ENCODE measurements around the gene PSMD3.
"Not testable (repeated sequence)": the region's sequence is repeated elsewhere in the genome, so short reads cannot be mapped to it uniquely, and the experiment has no call there.

PSMD3 gene

DNA sequence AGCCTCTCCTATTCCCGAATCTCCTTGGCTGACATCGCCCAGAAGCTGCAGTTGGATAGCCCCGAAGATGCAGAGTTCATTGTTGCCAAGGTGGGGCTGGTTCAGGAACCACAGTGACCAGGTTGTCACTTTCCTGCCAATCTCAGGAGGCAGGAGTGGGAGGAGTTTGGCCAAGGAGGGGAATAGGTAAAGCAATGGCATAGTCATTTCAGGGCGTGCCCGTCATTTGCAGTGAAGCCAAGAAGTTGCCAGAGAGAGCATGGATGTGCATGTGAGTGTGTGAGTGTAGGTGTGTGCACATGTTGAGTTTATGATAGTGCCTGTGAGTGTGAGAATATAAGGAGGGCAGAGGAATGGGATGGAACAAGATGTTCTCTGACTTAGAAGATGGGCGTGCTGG, 14.8 kb downstream of the PSMD3 start:
- no peak overlapping the region for H3K4me3 ChIP-seq (ENCODE audit: low read depth, low read length)

DNA sequence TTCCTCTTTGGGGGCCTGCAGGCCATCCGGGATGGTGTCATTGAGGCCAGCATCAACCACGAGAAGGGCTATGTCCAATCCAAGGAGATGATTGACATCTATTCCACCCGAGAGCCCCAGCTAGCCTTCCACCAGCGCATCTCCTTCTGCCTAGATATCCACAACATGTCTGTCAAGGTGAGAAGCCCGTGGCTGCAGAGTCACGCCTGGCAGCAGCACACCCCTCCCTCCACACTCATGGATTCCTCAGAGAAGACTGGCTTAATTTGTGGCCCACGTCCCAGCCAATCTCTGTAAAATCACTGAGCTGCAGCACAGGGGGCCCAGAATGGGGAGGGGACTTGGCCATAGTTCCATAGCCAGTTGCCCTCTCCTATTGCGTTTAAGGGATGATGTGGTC, 15.6 kb downstream of the PSMD3 start:
- H3K4me3 ChIP-seq (ENCODE audit: low read depth, low read length) = no peak overlapping the region

DNA sequence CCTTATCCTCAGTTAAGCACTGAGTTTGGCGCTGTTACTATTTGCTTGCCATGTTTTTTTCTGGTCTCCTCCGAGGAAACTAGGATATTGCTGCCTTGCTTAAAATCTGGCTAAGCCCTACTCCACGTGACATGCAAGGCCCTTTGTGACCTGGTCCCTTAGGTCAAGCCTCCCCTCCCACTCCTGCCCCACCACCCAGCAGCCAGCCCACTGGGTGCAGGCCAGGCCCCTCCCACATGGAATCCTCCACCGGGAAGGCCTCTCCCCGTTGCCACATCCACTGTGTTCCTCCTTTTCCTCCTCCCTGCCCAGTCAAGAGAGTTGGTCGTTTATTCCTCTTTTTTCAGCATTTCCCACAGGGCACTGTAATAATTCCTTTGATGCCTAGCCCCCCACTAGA, 16.2 kb downstream of the PSMD3 start:
- no peak overlapping the region for H3K4me3 ChIP-seq (ENCODE audit: low read depth, low read length)

DNA sequence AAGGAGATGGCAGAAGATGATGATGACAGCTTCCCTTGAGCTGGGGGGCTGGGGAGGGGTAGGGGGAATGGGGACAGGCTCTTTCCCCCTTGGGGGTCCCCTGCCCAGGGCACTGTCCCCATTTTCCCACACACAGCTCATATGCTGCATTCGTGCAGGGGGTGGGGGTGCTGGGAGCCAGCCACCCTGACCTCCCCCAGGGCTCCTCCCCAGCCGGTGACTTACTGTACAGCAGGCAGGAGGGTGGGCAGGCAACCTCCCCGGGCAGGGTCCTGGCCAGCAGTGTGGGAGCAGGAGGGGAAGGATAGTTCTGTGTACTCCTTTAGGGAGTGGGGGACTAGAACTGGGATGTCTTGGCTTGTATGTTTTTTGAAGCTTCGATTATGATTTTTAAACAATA, 16.9 kb downstream of the PSMD3 start:
- no peak overlapping the region for H3K4me3 ChIP-seq (ENCODE audit: low read depth, low read length)

DNA sequence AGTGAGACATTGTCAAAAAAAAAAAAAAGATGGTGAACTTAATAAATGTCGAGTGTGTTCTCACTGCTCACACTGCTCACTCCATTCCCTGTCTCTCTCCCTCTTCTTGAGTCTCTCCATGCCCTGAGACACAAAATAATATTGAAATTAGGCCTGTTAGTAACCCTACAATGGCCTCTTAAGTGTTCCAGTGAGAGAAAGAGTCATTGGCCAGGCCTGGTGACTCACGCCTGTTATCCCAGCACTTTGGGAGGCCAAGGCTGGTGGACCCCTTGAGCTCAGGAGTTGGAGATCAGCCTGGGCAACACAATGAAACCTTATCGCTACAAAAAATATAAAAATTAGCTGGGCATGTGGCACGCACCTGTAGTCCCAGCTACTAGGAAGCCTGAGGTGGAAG, 18.5 kb downstream of the PSMD3 start:
- H3K4me3 ChIP-seq (ENCODE audit: low read depth, low read length) = no peak overlapping the region

DNA sequence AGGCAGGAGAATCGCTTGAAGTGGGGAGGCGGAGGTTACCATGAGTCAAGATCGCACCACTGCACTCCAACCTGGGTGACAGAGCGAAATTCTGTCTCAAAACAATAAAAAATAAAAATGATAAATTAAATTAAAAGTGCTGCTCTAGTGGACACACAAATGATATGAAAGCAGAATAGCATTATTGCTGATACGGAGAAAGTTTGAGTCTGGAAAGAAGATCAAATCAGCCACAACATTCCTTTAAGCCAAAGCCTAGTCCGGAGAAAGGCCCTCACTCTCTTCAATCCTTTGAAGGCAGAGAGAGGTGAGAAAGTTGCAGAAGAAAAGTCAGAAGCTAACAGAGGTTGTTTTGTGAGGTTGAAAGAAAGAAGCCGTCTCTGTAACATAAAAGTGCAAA, 19.6 kb downstream of the PSMD3 start:
- no peak overlapping the region for H3K4me3 ChIP-seq (ENCODE audit: low read depth, low read length)

DNA sequence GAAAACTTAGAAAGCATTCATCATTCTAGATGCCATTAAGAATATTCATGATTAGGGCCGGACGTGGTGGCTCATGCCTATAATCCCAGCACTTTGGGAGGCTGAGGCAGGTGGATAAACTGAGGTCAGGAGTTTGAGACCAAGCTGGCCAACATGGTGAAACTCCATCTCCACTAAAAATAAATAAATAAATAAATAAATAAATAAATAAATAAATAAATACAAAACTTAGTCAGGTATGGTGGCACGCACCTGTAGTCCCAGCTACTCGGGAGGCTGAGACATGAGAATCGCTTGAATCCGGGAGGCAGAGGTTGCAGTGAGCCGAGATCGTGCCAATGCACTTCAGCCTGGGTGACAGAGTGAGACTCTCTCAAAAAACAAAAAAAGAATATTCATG, 20.7 kb downstream of the PSMD3 start:
- H3K4me3 ChIP-seq (ENCODE audit: low read depth, low read length) = not testable (repeated sequence)

DNA sequence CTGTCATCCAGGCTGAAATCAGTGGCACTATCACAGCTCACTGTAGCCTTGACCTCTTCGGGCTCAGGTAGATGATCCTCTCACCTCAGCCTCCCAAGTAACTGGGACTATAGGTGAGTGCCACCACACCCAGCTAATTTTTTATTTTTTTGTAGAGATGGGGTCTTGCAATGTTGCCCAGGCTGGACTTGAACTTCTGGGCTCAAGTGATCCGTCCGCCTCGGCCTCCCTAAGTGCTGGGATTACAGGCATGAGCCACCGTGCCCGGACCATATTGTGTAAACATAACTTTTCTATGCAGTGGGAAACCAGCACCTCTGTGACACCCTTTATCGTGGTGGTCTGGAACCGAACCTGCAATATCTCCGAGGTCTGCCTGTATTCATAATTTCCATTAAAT, 23.5 kb downstream of the PSMD3 start:
- no peak overlapping the region for H3K4me3 ChIP-seq (ENCODE audit: low read depth, low read length)

DNA sequence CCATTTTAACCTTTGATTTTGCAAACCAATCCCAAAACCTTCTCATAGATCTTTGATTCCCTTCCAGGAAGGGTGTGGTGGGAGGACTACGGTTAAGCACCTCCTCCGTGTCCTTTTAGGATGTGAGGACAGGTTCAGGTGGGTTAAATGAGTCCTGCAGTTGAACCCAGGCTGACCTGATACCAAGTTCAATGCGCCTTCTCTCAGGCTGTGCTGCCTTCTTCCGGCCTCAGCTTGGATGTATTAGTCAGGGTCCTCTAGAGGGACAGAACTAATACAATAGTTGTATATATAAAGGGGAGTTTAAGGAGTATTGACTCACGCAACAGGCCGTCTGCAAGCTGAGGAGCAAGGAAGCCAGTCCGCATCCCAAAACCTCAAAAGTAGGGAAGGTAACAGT, 24.1 kb downstream of the PSMD3 start:
- no peak overlapping the region for H3K4me3 ChIP-seq (ENCODE audit: low read depth, low read length)

DNA sequence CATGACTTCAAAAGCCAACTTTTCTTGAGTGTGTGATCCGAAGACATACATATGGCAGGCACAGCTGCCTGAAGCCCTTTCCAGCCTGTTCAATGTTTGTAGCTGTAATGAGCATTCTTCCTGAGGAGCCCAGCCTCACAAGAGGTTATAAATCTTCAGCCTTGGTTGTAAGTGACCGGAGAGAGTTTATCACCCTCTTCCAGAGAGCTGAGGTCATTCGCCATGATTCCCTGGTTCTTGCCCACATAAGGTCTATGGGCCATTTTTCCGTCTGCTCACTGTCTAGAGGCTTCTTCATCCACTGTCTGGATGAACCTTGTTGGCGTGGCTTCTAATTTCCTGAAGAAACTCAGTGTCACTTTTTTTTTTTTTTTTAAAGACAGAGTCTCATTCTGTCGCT, 24.9 kb downstream of the PSMD3 start:
- no peak overlapping the region for H3K4me3 ChIP-seq (ENCODE audit: low read depth, low read length)

DNA sequence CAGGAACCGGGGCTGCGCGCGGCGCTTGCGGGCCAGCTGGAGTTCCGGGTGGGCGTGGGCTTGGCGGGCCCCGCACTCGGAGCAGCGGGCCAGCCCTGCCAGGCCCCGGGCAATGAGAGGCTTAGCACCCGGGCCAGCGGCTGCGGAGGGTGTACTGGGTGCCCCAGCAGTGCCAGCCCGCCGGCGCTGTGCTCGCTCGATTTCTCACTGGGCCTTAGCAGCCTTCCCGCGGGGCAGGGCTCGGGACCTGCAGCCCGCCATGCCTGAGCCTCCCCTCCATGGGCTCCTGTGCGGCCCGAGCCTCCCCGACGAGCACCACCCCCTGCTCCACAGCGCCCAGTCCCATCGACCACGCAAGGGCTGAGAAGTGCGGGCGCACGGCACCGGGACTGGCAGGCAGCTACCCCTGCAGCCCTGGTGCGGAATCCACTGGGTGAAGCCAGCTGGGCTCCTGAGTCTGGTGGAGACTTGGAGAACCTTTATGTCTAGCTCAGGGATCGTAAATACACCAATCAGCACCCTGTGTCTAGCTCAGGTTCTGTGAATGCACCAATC, 30.4 kb downstream of the PSMD3 start:
- H3K4me3 ChIP-seq (ENCODE audit: low read depth, low read length) = not testable (repeated sequence)

DNA sequence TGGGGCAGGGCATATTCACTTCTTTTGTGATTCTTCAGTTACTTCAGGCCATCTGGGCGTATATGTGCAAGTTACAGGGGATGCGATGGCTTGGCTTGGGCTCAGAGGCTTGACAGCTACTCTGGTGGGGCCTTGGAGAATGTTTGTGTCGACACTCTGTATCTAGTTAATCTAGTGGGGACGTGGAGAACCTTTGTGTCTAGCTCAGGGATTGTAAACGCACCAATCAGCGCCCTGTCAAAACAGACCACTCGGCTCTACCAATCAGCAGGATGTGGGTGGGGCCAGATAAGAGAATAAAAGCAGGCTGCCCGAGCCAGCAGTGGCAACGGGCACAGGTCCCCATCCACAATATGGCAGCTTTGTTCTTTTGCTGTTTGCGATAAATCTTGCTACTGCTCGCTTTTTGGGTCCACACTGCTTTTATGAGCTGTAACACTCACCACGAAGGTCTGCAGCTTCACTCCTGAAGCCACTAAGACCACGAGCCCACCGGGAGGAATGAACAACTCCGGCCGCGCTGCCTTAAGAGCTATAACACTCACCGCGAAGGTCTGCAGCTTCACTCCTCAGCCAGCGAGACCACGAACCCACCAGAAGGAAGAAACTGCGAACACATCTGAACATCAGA, 31.5 kb downstream of the PSMD3 start:
- H3K4me3 ChIP-seq (ENCODE audit: low read depth, low read length) = not testable (repeated sequence)

DNA sequence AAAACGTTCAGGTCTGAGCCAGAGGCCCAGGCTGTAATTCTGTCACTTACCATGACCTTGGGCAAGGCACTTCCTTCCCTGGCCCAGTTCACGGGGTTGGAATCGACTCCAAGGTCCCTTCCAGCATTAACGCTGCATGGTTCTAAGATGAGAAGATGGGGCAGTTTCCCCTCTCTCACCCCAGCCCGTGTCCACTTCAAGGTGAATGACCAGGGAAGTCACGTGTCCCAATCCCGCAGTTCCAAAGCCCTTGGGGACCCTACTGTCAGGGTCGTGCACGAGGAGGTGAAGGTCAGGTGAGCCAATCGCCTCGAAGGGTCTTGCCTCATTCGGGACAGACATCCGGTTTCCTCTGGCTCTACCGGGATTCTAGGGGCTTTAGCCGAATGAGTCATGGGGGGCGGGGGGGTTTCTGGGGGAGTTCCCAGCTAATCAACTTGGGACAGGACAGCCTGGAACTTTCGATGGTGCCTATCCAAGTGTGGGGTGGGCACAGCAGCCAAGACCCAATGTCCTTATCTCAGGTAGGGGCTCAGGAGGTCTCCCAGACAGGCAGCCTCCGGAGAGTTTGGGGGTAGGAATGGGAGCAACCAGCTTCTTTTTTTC, 33.9 kb downstream of the PSMD3 start:
- H3K4me3 ChIP-seq (ENCODE audit: low read depth, low read length) = no peak overlapping the region

DNA sequence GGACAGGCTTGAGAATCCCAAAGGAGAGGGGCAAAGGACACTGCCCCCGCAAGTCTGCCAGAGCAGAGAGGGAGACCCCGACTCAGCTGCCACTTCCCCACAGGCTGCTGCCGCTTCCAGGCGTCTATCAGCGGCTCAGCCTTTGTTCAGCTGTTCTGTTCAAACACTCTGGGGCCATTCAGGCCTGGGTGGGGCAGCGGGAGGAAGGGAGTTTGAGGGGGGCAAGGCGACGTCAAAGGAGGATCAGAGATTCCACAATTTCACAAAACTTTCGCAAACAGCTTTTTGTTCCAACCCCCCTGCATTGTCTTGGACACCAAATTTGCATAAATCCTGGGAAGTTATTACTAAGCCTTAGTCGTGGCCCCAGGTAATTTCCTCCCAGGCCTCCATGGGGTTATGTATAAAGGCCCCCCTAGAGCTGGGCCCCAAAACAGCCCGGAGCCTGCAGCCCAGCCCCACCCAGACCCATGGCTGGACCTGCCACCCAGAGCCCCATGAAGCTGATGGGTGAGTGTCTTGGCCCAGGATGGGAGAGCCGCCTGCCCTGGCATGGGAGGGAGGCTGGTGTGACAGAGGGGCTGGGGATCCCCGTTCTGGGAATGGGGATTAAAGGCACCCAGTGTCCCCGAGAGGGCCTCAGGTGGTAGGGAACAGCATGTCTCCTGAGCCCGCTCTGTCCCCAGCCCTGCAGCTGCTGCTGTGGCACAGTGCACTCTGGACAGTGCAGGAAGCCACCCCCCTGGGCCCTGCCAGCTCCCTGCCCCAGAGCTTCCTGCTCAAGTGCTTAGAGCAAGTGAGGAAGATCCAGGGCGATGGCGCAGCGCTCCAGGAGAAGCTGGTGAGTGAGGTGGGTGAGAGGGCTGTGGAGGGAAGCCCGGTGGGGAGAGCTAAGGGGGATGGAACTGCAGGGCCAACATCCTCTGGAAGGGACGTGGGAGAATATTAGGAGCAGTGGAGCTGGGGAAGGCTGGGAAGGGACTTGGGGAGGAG, 34.7 kb downstream of the PSMD3 start, which contains the start of gene CSF3:
Gene CSF3 (plus strand): TSS at position 436 of the 993 bp plus-strand sequence. CDS start 35 bp downstream, at position 471.
- H3K4me3 ChIP-seq (ENCODE audit: low read depth, low read length) = no peak within 1 kb of the TSS

DNA sequence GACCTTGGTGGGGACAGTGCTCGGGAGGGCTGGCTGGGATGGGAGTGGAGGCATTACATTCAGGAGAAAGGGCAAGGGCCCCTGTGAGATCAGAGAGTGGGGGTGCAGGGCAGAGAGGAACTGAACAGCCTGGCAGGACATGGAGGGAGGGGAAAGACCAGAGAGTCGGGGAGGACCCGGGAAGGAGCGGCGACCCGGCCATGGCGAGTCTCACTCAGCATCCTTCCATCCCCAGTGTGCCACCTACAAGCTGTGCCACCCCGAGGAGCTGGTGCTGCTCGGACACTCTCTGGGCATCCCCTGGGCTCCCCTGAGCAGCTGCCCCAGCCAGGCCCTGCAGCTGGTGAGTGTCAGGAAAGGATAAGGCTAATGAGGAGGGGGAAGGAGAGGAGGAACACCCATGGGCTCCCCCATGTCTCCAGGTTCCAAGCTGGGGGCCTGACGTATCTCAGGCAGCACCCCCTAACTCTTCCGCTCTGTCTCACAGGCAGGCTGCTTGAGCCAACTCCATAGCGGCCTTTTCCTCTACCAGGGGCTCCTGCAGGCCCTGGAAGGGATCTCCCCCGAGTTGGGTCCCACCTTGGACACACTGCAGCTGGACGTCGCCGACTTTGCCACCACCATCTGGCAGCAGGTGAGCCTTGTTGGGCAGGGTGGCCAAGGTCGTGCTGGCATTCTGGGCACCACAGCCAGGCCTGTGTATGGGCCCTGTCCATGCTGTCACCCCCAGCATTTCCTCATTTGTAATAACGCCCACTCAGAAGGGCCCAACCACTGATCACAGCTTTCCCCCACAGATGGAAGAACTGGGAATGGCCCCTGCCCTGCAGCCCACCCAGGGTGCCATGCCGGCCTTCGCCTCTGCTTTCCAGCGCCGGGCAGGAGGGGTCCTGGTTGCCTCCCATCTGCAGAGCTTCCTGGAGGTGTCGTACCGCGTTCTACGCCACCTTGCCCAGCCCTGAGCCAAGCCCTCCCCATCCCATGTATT, 35.7 kb downstream of the PSMD3 start:
- no peak overlapping the region for H3K4me3 ChIP-seq (ENCODE audit: low read depth, low read length)

DNA sequence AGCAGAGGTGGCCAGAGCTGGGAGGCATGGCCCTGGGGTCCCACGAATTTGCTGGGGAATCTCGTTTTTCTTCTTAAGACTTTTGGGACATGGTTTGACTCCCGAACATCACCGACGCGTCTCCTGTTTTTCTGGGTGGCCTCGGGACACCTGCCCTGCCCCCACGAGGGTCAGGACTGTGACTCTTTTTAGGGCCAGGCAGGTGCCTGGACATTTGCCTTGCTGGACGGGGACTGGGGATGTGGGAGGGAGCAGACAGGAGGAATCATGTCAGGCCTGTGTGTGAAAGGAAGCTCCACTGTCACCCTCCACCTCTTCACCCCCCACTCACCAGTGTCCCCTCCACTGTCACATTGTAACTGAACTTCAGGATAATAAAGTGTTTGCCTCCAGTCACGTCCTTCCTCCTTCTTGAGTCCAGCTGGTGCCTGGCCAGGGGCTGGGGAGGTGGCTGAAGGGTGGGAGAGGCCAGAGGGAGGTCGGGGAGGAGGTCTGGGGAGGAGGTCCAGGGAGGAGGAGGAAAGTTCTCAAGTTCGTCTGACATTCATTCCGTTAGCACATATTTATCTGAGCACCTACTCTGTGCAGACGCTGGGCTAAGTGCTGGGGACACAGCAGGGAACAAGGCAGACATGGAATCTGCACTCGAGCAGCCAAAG, 36.9 kb downstream of the PSMD3 start:
- no peak overlapping the region for H3K4me3 ChIP-seq (ENCODE audit: low read depth, low read length)

DNA sequence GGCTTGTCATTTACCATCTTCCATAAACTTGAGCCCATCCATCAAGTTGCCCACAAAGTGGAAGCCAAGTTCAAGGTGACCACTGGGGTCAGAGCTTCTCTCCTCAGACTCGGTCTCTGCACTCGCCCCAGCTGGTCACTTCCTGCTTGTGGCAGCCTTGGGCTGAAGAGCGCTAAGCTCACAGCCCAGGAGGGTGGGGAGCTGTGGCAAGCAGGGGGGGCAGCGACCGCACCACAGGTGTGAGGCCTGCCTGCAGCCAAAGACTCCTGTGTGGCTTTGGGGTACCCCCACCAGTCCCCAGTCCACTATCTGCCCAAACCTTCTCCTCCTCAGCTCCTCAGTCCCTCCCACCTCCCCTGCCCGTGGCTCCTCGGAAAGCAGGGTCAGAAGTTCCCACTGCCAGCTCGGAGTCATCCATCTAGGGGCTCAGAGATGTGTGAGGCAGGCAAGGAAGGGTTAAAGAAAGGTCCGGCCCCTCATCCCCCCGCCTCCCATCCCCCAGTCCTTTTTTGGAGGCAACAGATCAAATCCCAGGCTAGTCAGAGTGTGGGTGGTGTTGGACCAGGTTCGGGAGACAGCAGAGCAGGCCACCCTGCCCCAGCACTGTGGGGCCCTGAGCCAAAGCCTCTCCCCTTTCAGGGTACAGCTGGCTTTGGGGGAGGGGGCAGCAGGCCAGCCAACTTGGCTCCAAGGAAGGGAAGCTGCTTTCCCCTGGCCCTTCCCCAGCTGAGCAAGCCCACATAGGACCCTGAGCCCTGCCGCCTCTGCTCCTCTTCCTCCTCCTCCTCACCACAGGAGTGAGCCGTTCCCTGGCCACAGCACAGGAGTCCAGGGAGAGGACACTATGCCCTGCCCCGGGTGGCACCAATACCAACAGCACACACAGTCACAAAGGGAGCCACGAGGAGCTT, 37.9 kb downstream of the PSMD3 start:
- no peak overlapping the region for H3K4me3 ChIP-seq (ENCODE audit: low read depth, low read length)

DNA sequence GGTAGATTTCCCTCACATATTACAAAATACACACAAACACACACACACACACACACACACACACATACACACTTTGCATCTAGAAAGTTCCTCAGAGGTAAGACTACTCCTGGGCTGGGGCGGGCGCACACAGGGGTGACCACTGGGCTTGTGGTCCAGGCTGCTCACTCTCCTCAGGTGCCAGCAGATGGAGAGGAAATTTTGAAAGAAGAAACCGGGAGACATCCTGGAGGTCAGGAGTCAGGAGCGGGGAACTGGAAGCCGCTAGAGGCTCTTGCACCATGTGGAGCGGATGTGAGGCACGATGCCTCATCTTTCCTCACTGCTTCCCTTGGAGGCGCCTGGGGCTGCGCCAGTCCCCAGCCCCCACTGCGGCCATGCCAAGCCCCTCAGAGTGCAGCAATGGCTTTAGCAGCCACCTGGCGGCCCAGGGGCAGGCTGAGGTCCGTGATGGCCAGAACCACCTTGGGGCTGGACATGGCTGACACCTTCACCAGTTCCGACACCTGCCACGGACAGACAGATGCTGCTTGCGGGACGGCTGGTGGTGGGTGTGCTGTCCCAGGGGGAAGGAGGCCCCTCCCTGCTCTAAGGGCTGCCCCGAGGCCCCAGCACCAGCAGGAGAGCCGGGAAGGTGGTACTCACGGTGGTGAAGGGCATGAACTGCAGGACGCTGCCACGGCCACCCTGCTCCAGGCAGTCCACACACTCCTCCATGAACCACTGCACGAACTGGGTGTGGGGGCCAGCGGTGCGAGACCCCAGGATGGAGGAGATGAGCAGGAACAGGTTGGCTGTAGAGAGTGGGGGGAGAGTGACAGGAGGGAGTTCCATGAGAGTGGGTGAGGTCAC, 38.8 kb downstream of the PSMD3 start:
- no peak overlapping the region for H3K4me3 ChIP-seq (ENCODE audit: low read depth, low read length)
